CD14-positive monocyte (primary cell): ENCODE results near the gene SLMAP. TPM values are rescaled to one million over a fixed set of nuclear protein-coding genes. Genes with fewer than 3 reads are reported as not detected.
A peak's percentile ranks its signal among the peaks of the same experiment; 100 is the strongest.

Experiments
- DNase-seq, 3 donors: peaks; one replicate each; pipeline ENCODE4 v3.0.0-alpha.2; 2011 to 2022
- H2AFZ ChIP-seq: 2 replicates; pipeline ENCODE4 v1.6.0; 2012; ENCODE audit warnings: mild to moderate bottlenecking, low read depth, low read length, inconsistent platforms; ENCODE audit not compliant: insufficient read depth, poor library complexity, severe bottlenecking
- H3K27ac ChIP-seq, 2 donors: 1 replicate in 1 of 2; 2 replicates in 1 of 2; pipeline ENCODE4 v1.5.1; 2012 to 2013; ENCODE audit warnings: low read length in 2 of 2, control low read depth in 1 of 2, inconsistent platforms in 1 of 2, low read depth in 1 of 2, mild to moderate bottlenecking in 1 of 2
- H3K27me3 ChIP-seq, 2 donors: one replicate each; pipeline versions ENCODE4 v1.6.0 to v1.6.1; 2011 to 2013; ENCODE audit warnings: low read length in 2 of 2; ENCODE audit not compliant: control insufficient read depth in 2 of 2, insufficient read depth in 2 of 2
- H3K36me3 ChIP-seq, 2 donors: replicated peaks in 1 of 2; 1 replicate in 1 of 2; 2 replicates in 1 of 2; pipeline versions ENCODE4 v1.5.1 to v1.6.1; 2012 to 2013; ENCODE audit warnings: low read length in 2 of 2, control low read depth in 1 of 2, inconsistent platforms in 1 of 2, mild to moderate bottlenecking in 1 of 2; ENCODE audit not compliant: insufficient read depth in 2 of 2, control insufficient read depth in 1 of 2
- H3K4me1 ChIP-seq, 2 donors: 1 replicate in 1 of 2; 2 replicates in 1 of 2; pipeline versions ENCODE4 v1.5.1 to v1.6.1; 2012 to 2013; ENCODE audit warnings: low read length in 2 of 2, control low read depth in 1 of 2, inconsistent platforms in 1 of 2, mild to moderate bottlenecking in 1 of 2, moderate library complexity in 1 of 2; ENCODE audit not compliant: insufficient read depth in 2 of 2, control insufficient read depth in 1 of 2
- H3K4me2 ChIP-seq: replicated peaks from 2 replicates; pipeline ENCODE3; 2012; ENCODE audit warnings: low read length, moderate library complexity, mild to moderate bottlenecking; ENCODE audit not compliant: poor library complexity, severe bottlenecking; ENCODE audit errors: extremely low read depth
- H3K4me3 ChIP-seq, 3 experiments: fragments of 200-600 bp in 1 of 3; sonication (generic) in 1 of 3; replicated peaks in 1 of 3; 1 replicate in 2 of 3; 2 replicates in 1 of 3; pipeline ENCODE4 v1.5.1; 2011 to 2013; ENCODE audit warnings: low read length in 3 of 3, mild to moderate bottlenecking in 3 of 3, control low read depth in 2 of 3, low read depth in 2 of 3, inconsistent platforms in 1 of 3, moderate library complexity in 1 of 3
- H3K79me2 ChIP-seq: 2 replicates; pipeline ENCODE4 v1.6.0; 2012; ENCODE audit warnings: mild to moderate bottlenecking, control low read depth, inconsistent platforms, low read length, moderate library complexity; ENCODE audit not compliant: insufficient read depth
- H3K9ac ChIP-seq: 2 replicates; pipeline ENCODE4 v1.6.0; 2017; ENCODE audit warnings: low read length, mild to moderate bottlenecking; ENCODE audit not compliant: insufficient read depth, poor library complexity, severe bottlenecking
- H3K9me3 ChIP-seq, 2 donors: replicated peaks in 1 of 2; 1 replicate in 1 of 2; 2 replicates in 1 of 2; pipeline versions ENCODE4 v1.5.1 to v1.6.1; 2012 to 2013; ENCODE audit warnings: low read length in 2 of 2, control low read depth in 1 of 2; ENCODE audit not compliant: control insufficient read depth in 1 of 2, insufficient read depth in 1 of 2
- H4K20me1 ChIP-seq: 2 replicates; pipeline ENCODE4 v1.6.0; 2012; ENCODE audit warnings: mild to moderate bottlenecking, low read length, control low read depth, moderate library complexity; ENCODE audit not compliant: insufficient read depth
- H3K27ac Mint-ChIP-seq, 7 donors: one replicate each; pipeline ENCODE4 v1.8.0; 2020; ENCODE audit warnings: mild to moderate bottlenecking in 7 of 7, mixed read lengths in 7 of 7, moderate library complexity in 6 of 7, inconsistent platforms in 2 of 7
- H3K27me3 Mint-ChIP-seq, 3 donors: one replicate each; pipeline ENCODE4 v1.8.0; 2021 to 2022; ENCODE audit warnings: low read depth in 3 of 3, mild to moderate bottlenecking in 3 of 3, mixed read lengths in 3 of 3, moderate library complexity in 3 of 3, inconsistent platforms in 1 of 3
- H3K36me3 Mint-ChIP-seq, 2 donors: one replicate each; pipeline ENCODE4 v1.8.0; 2020; ENCODE audit warnings: mixed read lengths in 2 of 2, inconsistent platforms in 1 of 2, mild to moderate bottlenecking in 1 of 2
- H3K4me1 Mint-ChIP-seq: one replicate; pipeline ENCODE4 v1.8.0; 2020; ENCODE audit warnings: mild to moderate bottlenecking, mixed read lengths
- H3K4me3 Mint-ChIP-seq, 2 donors: one replicate each; pipeline ENCODE4 v1.8.0; 2020; ENCODE audit warnings: mild to moderate bottlenecking in 2 of 2, mixed read lengths in 2 of 2, moderate library complexity in 1 of 2
- H3K9me3 Mint-ChIP-seq, 7 donors: one replicate each; pipeline ENCODE4 v1.8.0; 2020 to 2022; ENCODE audit warnings: mixed read lengths in 7 of 7, mild to moderate bottlenecking in 6 of 7, moderate library complexity in 6 of 7, inconsistent platforms in 2 of 7
- WGBS: methylation state at CpG from one replicate; pipeline ENCODE4 v1.1.5; 2013; ENCODE audit warnings: missing lambda C conversion rate; ENCODE audit not compliant: insufficient coverage; 5-methylcytosine and 5-hydroxymethylcytosine counted together
- intact Hi-C, 2 donors: fragments of 100-400 bp; cut with micrococcal nuclease; formaldehyde crosslinking; loops; one replicate each; pipeline versions ENCODE4 v1.15.0 to v1.15.1; 2023
- polyA plus RNA-seq, 3 donors: library from polyadenylated mRNA; depleted of rRNA in 1 of 3; unstranded in 2 of 3; stranded (reverse) in 1 of 3; fragments of 300-500 nt in 2 of 3; fragments of >200 nt in 1 of 3; fragmentation: Illumina TruSeq in 2 of 3; gene quantifications; 1 replicate in 2 of 3; 2 replicates in 1 of 3; pipeline ENCODE4 v1.2.3, GENCODE V29; 2012 to 2021
- TF ChIP-seq, protein P1 (sequence below): fragments of 200-600 bp; IDR thresholded peaks from one replicate; pipeline ENCODE4 v1.8.0; 2022; ENCODE audit warnings: antibody characterized with exemption, mild to moderate bottlenecking

Gene SLMAP
- polyA plus RNA-seq, 3 donors = 12.3 to 17.6 (median 16.1) TPM

DNA sequence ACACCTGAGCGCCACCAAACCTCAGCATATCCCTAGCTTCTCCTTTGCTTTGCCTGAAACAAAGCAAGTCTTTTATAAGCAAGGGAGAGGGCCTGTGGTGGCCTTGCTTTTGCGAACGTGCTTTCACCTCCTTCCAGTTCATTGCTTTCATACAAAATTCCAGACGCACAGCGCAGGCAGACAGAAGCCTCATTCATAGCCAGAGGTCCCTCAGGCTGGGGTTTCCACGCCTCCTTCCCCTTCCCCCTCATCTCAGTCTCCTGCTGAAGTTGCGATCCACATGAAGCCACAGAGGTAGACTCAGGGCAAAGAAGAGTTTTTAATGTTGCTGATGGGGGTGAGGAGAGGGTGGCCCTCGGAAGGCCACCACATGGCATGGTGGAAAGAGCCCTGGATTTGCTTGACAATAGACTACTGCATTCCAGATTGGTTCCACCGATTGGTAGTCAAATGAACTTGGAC, 192.7 kb downstream of the SLMAP start:
- no peaks in the 10 kb centered on the region for H3K9me3 ChIP-seq
- H3K9me3 Mint-ChIP-seq = no peaks in the 10 kb centered on the region
- no peak for DNase-seq
- H3K4me3 Mint-ChIP-seq = no peak overlapping the region
- no peaks in the 10 kb centered on the region for H3K27me3 Mint-ChIP-seq
- H3K4me1 ChIP-seq = peaks cover 23 to 43% of the 10 kb centered on the region in 2 donors
- H3K4me1 Mint-ChIP-seq = peaks cover 43% of the 10 kb centered on the region
- no peaks in the 10 kb centered on the region for H3K36me3 ChIP-seq
- no peaks in the 10 kb centered on the region for H4K20me1 ChIP-seq
- no peak overlapping the region for H3K4me2 ChIP-seq
- no peaks in the 10 kb centered on the region for H3K36me3 Mint-ChIP-seq
- TF ChIP-seq, protein P1, sequence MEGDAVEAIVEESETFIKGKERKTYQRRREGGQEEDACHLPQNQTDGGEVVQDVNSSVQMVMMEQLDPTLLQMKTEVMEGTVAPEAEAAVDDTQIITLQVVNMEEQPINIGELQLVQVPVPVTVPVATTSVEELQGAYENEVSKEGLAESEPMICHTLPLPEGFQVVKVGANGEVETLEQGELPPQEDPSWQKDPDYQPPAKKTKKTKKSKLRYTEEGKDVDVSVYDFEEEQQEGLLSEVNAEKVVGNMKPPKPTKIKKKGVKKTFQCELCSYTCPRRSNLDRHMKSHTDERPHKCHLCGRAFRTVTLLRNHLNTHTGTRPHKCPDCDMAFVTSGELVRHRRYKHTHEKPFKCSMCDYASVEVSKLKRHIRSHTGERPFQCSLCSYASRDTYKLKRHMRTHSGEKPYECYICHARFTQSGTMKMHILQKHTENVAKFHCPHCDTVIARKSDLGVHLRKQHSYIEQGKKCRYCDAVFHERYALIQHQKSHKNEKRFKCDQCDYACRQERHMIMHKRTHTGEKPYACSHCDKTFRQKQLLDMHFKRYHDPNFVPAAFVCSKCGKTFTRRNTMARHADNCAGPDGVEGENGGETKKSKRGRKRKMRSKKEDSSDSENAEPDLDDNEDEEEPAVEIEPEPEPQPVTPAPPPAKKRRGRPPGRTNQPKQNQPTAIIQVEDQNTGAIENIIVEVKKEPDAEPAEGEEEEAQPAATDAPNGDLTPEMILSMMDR = no peak
- H3K27ac Mint-ChIP-seq = no peak overlapping the region
- no peaks in the 10 kb centered on the region for H3K79me2 ChIP-seq
- no peak overlapping the region for H2AFZ ChIP-seq
- no peak overlapping the region for H3K27ac ChIP-seq
- H3K27me3 ChIP-seq = no peaks in the 10 kb centered on the region
- no peak overlapping the region for H3K9ac ChIP-seq
- H3K4me3 ChIP-seq = no peak overlapping the region
- WGBS = 97% methylated on average over 2 of the region's 9 CpGs
- intact Hi-C loops = no loop called here

DNA sequence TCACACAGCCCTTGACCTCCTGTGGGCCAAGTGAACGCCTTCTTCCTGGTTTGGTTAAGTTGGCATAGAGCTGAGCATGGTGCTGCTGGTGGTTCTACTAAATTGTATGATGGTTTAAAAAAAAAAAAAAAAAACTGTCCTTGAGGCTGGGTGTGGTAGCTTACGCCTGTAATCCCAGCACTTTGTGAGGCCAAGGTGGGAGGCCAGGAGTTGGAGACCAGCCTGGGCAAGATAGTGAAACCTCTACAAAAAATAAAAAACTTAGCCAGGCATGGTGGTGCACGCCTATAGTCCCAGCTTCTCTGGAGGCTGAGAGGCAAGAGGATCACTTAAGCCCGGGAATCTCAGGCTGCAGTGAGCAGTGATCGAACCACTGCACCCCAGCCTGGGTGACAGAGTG, 193.2 kb downstream of the SLMAP start:
- H3K27me3 Mint-ChIP-seq = no peaks in the 10 kb centered on the region

More for the DNA sequence above, 193.2 kb downstream of the SLMAP start:
- Mint-ChIP-seq H3K27ac (peak overlapping the region in 2 of 7 donors; percentile 75 to 77), H3K9me3 (no peaks in the 10 kb centered on the region), H3K4me3 (no peak overlapping the region), H3K36me3 (no peaks in the 10 kb centered on the region), H3K4me1 (peaks cover 43% of the 10 kb centered on the region)
- Histone ChIP-seq H3K4me1 (peaks cover 23 to 43% of the 10 kb centered on the region in 2 donors), H3K4me2 (no peak overlapping the region), H3K4me3 (no peak overlapping the region), H3K27me3 (no peaks in the 10 kb centered on the region), H2AFZ (no peak overlapping the region), H3K9ac (no peak overlapping the region), H3K27ac (no peak overlapping the region), H3K36me3 (no peaks in the 10 kb centered on the region), H3K9me3 (no peaks in the 10 kb centered on the region), H3K79me2 (no peaks in the 10 kb centered on the region), H4K20me1 (no peaks in the 10 kb centered on the region)
- TF ChIP-seq, protein P1 = no peak
- WGBS = 93% methylated on average over 2 of the region's 5 CpGs
- intact Hi-C loops = no loop called here
- no peak for DNase-seq
